HepG2 (cell line): Measurements from ENCODE around the gene RAB40C. TPM values are rescaled to one million over a fixed set of nuclear protein-coding genes. Genes with fewer than 3 reads are reported as not detected.

Source experiments
- ATAC-seq: fragments of 200-7000 bp; cut with Tn5 transposase; 3 replicates; pipeline ENCODE4 v1.9.1; 2020; ENCODE audit warnings: mild to moderate bottlenecking, moderate library complexity
- BruUV-seq: library from RNA; stranded (reverse); fragments of 400-500 nt; replicated peaks from 2 replicates; lab custom pipeline; 2021; lab: Mats Ljungman, UMichigan
- CTCF ChIA-PET: fragments of 300-600 bp; formaldehyde crosslinking; extraction: SDS; loops from one replicate; lab custom pipeline; 2021; ENCODE audit warnings: low total read pairs, inconsistent platforms, low intra/inter-chr PET ratio; lab: Yijun Ruan, JAX
- POLR2A ChIA-PET: fragments of 350-600 bp; sonication (Branson Sonifier 250); formaldehyde crosslinking; loops from one replicate; lab custom pipeline; 2020; ENCODE audit warnings: antibody characterized with exemption, inconsistent platforms; lab: Yijun Ruan, JAX
- DNase-seq: peaks from one replicate; pipeline ENCODE4 v3.0.0-alpha.2; 2015; ENCODE audit warnings: low spot score
- FAIRE-seq: peaks from 3 replicates; lab custom pipeline; 2011; peaks lifted over from hg19 to GRCh38; lab: Jason Lieb, UNC
- H2AFZ ChIP-seq: one replicate; pipeline ENCODE4 v1.6.1; 2011; ENCODE audit warnings: low read length, inconsistent platforms
- H3K27ac ChIP-seq: fragments of 300-600 bp; 3 replicates; pipeline ENCODE4 v1.8.0; 2011; ENCODE audit warnings: mixed run types, mild to moderate bottlenecking, mixed read lengths, low read length, inconsistent platforms; ENCODE audit not compliant: insufficient read depth; ENCODE audit errors: extremely low read length
- H3K27me3 ChIP-seq, 2 experiments: fragments of 200-600 bp in 1 of 2; 2 replicates in 1 of 2; 3 replicates in 1 of 2; pipeline versions ENCODE4 v1.6.0 to v1.8.0; 2011; ENCODE audit warnings: low read length in 2 of 2, mild to moderate bottlenecking in 2 of 2, moderate library complexity in 2 of 2, inconsistent platforms in 1 of 2; ENCODE audit not compliant: insufficient read depth in 2 of 2, control insufficient read depth in 1 of 2
- H3K36me3 ChIP-seq, 2 experiments: fragments of 200-600 bp in 1 of 2; replicated peaks in 1 of 2; 2 replicates in 1 of 2; 3 replicates in 1 of 2; pipeline versions ENCODE4 v1.5.1 to v1.8.0; 2011; ENCODE audit warnings: low read length in 2 of 2, inconsistent platforms in 1 of 2; ENCODE audit not compliant: insufficient read depth in 2 of 2, control insufficient read depth in 1 of 2
- H3K4me1 ChIP-seq: 2 replicates; pipeline ENCODE4 v1.5.1; 2012; ENCODE audit warnings: low read length, inconsistent platforms; ENCODE audit not compliant: insufficient read depth
- H3K4me2 ChIP-seq: 2 replicates; pipeline ENCODE4 v1.6.0; 2011; ENCODE audit warnings: low read depth, low read length, inconsistent platforms
- H3K4me3 ChIP-seq, 3 experiments: fragments of 200-600 bp in 1 of 3; sonication (generic), shearing (Covaris generic) in 1 of 3; replicated peaks in 1 of 3; 2 replicates each; pipeline ENCODE4 v1.5.1; 2011 to 2016; ENCODE audit warnings: low read length in 3 of 3, inconsistent platforms in 2 of 3, low read depth in 2 of 3, mild to moderate bottlenecking in 2 of 3, control low read depth in 1 of 3, mixed read lengths in 1 of 3; ENCODE audit not compliant: insufficient read depth in 1 of 3
- H3K79me2 ChIP-seq: one replicate; pipeline ENCODE4 v1.6.1; 2011; ENCODE audit warnings: low read length, inconsistent platforms; ENCODE audit not compliant: insufficient read depth
- H3K9ac ChIP-seq: 2 replicates; pipeline ENCODE4 v1.6.0; 2011; ENCODE audit warnings: mild to moderate bottlenecking, low read depth, low read length, inconsistent platforms; ENCODE audit not compliant: insufficient read depth
- H3K9me3 ChIP-seq: 2 replicates; pipeline ENCODE4 v1.5.1; 2012; ENCODE audit warnings: mild to moderate bottlenecking, low read length
- H4K20me1 ChIP-seq: 2 replicates; pipeline ENCODE4 v1.6.0; 2011; ENCODE audit warnings: inconsistent platforms, mild to moderate bottlenecking, low read length, moderate library complexity; ENCODE audit not compliant: insufficient read depth
- GABPB1 ChIP-seq: IDR thresholded peaks from 2 replicates; pipeline ENCODE4 v1.6.1; 2016; ENCODE audit warnings: mild to moderate bottlenecking, missing genetic modification reagents, moderate library complexity, missing compliant biosample characterization
- HNF4A ChIP-seq: sonication (generic); formaldehyde crosslinking; IDR thresholded peaks from 2 replicates; pipeline ENCODE4 v1.4.0; 2020; ENCODE audit warnings: missing genetic modification reagents
- HNRNPL ChIP-seq: fragments of 200-400 bp; formaldehyde crosslinking; IDR thresholded peaks from 2 replicates; pipeline ENCODE4 v1.6.1; 2017; ENCODE audit warnings: mild to moderate bottlenecking, low read depth, low read length
- KDM2A ChIP-seq: sonication (generic); formaldehyde crosslinking; IDR thresholded peaks from 2 replicates; pipeline ENCODE4 v1.4.0; 2020; ENCODE audit warnings: low read depth, missing genetic modification reagents, borderline replicate concordance
- NFE2L1 ChIP-seq: sonication (generic); formaldehyde crosslinking; IDR thresholded peaks from 2 replicates; pipeline ENCODE4 v1.4.0; 2020; ENCODE audit warnings: missing genetic modification reagents, mild to moderate bottlenecking, borderline replicate concordance
- RBFOX2 ChIP-seq: fragments of 200-400 bp; formaldehyde crosslinking; IDR thresholded peaks from 2 replicates; pipeline ENCODE4 v1.6.1; 2017; ENCODE audit warnings: low read depth, mild to moderate bottlenecking, low read length
- ZFP90 ChIP-seq: sonication (generic); formaldehyde crosslinking; IDR thresholded peaks from 2 replicates; pipeline ENCODE4 v1.8.0; 2022; ENCODE audit warnings: missing genetic modification reagents, mild to moderate bottlenecking, inconsistent platforms, borderline replicate concordance
- ZFX ChIP-seq: sonication (generic); formaldehyde crosslinking; IDR thresholded peaks from 2 replicates; pipeline ENCODE4 v1.4.0; 2020; ENCODE audit warnings: mild to moderate bottlenecking, low read depth, missing genetic modification reagents, moderate library complexity
- ZFY ChIP-seq: sonication (generic); formaldehyde crosslinking; IDR thresholded peaks from 2 replicates; pipeline ENCODE4 v1.4.0; 2020; ENCODE audit warnings: missing genetic modification reagents
- ZNF263 ChIP-seq: sonication (generic); formaldehyde crosslinking; IDR thresholded peaks from 2 replicates; pipeline ENCODE4 v1.4.0; 2020; ENCODE audit warnings: missing genetic modification reagents
- ZNF570 ChIP-seq: sonication (generic); formaldehyde crosslinking; IDR thresholded peaks from 2 replicates; pipeline ENCODE4 v1.4.0; 2020; ENCODE audit warnings: mild to moderate bottlenecking, missing genetic modification reagents, borderline replicate concordance
- WGBS: methylation state at CpG from one replicate; pipeline ENCODE4 v1.1.6; 2017; ENCODE audit warnings: low lambda C conversion rate; 5-methylcytosine and 5-hydroxymethylcytosine counted together
- in situ Hi-C: cut with HindIII; loops from 2 replicates; pipeline ENCODE4 v1.10.0; 2017; ENCODE audit warnings: low pct_unique_long_range_greater_than_20kb; ENCODE audit not compliant: extremely low pct_ligation_motif_present
- intact Hi-C: fragments of 100-400 bp; cut with micrococcal nuclease; formaldehyde crosslinking; loops from one replicate; pipeline ENCODE4 v1.10.0; 2022; ENCODE audit not compliant: unreplicated experiment
- polyA plus RNA-seq, 8 experiments: library from polyadenylated mRNA; depleted of rRNA in 3 of 8; stranded (reverse) in 7 of 8; unstranded in 1 of 8; fragments of >200 nt; fragmentation: Illumina TruSeq in 4 of 8; extraction: Trizol in 4 of 8; gene quantifications; 2 replicates each; pipeline versions ENCODE4 v1.2.1 to v1.2.3, GENCODE V29; 2011 to 2016; ENCODE audit warnings: low read depth in 4 of 8, missing spikeins in 1 of 8, mixed read lengths in 1 of 8; ENCODE audit not compliant: insufficient read depth in 1 of 8
- total RNA-seq, 5 experiments: library from RNA; depleted of rRNA; stranded (reverse); fragments of >200 nt; fragmentation: Illumina TruSeq; extraction: Trizol; gene quantifications; 2 replicates each; pipeline ENCODE4 v1.2.3, GENCODE V29; 2016; ENCODE audit warnings: low read depth in 1 of 5
- TF ChIP-seq, protein P1 (sequence below): sonication (generic); formaldehyde crosslinking; IDR thresholded peaks from 2 replicates; pipeline ENCODE4 v1.5.1; 2020; ENCODE audit warnings: mild to moderate bottlenecking, missing genetic modification reagents, moderate library complexity
- TF ChIP-seq, protein P2 (sequence below): IDR thresholded peaks from 2 replicates; pipeline ENCODE4 v1.6.1; 2016; ENCODE audit warnings: missing genetic modification reagents, missing compliant biosample characterization
- TF ChIP-seq, protein P3 (sequence below): IDR thresholded peaks from 2 replicates; pipeline ENCODE4 v1.6.1; 2012; ENCODE audit warnings: inconsistent platforms
- TF ChIP-seq, protein P4 (sequence below): sonication (generic); formaldehyde crosslinking; IDR thresholded peaks from 2 replicates; pipeline ENCODE4 v1.8.1; 2023; ENCODE audit warnings: mild to moderate bottlenecking, missing genetic modification reagents, borderline replicate concordance
- TF ChIP-seq, protein P5 (sequence below): sonication (generic); formaldehyde crosslinking; IDR thresholded peaks from 2 replicates; pipeline ENCODE4 v1.4.0; 2020; ENCODE audit warnings: missing genetic modification reagents

Gene RAB40C
- total and polyA plus RNA-seq, 2 of the 13 experiments (the other 11 are each of a cell fraction or from before 2014, with no cell fraction given) = 7.7 to 11.5 TPM

DNA sequence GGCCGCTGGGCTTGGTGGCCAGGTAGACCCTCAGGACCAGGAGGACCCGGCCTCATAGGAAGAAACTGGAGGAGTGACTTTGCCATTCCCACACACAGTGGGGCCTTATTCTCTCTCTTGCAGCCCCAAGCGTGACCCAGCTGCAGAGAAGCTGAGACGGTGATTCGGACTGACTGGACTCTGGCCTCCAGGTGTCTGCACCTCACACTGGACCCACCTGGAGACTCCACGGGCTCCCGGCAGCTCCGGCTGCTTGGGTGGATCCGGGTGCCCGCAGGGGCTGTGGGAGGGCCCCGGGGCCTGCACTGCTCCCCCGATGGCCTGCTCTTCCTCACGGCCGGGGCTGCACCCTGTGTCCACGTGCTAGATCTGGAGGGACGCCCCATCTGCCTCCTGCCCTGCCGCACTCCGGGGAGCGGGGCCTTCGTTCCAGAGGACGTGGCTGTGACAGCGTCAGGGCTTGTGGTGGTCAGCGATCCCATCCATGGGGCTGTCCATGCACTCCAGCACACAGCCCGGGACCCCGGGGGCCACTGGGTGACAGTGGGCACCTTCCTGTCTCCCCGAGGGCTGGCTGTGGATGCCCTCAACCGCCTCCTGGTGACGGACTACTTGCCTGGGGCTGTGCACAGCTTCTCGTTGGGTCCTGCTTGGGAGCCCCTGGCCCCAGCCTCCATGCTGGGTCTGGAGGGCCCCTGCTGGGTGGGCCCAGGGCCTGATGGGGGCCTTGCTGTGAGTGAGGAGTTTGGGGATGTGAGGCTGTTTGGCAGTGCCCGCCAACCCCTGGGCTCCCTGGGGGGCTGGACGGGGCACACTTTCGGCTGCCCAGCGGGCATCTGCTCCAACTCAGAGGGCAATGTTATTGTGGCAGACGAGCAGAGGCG, 22.3 kb upstream of the RAB40C start:
- intact Hi-C loops = loop anchor here (5.0 kb wide), 1 partner anchor 35 kb away; no protein-coding TSS in a partner anchor
- H3K4me2 ChIP-seq = peak overlapping the region; percentile 91
- H3K27me3 ChIP-seq = peaks cover 7 to 33% of the 10 kb centered on the region in 2 experiments
- H3K36me3 ChIP-seq = 0 out of 5 replicates have a peak, but pooled peaks cover 0 to 5% of the 10 kb centered on the region in 2 experiments
- DNase-seq (no peak), FAIRE-seq (no peak), ATAC-seq (no peak)
- BruUV-seq = no TSS peak
- no peak overlapping the region for H2AFZ ChIP-seq
- H3K9ac ChIP-seq = peak overlapping the region; percentile 70; the same call in 1 of the 2 replicates
- peaks cover 7% of the 10 kb centered on the region for H3K79me2 ChIP-seq
- in situ Hi-C loops = no loop called here
- H4K20me1 ChIP-seq = no peaks in the 10 kb centered on the region
- CTCF ChIA-PET = no interaction called here
- 15% methylated on average over 5 of the region's 35 CpGs for WGBS
- POLR2A ChIA-PET = interaction anchor here (1.0 to 1.7 kb wide), 6 partner anchors 9 to 167 kb away, joined by 3 to 10 read pairs (median 4); no protein-coding TSS in a partner anchor
- no peak overlapping the region for H3K27ac ChIP-seq
- H3K4me1 ChIP-seq = peaks cover 64% of the 10 kb centered on the region
- no peaks in the 10 kb centered on the region for H3K9me3 ChIP-seq
- H3K4me3 ChIP-seq = peak overlapping the region; percentile 34 to 92 (median 45); a peak in 4 of 6 replicates
- TF ChIP-seq, protein P1, sequence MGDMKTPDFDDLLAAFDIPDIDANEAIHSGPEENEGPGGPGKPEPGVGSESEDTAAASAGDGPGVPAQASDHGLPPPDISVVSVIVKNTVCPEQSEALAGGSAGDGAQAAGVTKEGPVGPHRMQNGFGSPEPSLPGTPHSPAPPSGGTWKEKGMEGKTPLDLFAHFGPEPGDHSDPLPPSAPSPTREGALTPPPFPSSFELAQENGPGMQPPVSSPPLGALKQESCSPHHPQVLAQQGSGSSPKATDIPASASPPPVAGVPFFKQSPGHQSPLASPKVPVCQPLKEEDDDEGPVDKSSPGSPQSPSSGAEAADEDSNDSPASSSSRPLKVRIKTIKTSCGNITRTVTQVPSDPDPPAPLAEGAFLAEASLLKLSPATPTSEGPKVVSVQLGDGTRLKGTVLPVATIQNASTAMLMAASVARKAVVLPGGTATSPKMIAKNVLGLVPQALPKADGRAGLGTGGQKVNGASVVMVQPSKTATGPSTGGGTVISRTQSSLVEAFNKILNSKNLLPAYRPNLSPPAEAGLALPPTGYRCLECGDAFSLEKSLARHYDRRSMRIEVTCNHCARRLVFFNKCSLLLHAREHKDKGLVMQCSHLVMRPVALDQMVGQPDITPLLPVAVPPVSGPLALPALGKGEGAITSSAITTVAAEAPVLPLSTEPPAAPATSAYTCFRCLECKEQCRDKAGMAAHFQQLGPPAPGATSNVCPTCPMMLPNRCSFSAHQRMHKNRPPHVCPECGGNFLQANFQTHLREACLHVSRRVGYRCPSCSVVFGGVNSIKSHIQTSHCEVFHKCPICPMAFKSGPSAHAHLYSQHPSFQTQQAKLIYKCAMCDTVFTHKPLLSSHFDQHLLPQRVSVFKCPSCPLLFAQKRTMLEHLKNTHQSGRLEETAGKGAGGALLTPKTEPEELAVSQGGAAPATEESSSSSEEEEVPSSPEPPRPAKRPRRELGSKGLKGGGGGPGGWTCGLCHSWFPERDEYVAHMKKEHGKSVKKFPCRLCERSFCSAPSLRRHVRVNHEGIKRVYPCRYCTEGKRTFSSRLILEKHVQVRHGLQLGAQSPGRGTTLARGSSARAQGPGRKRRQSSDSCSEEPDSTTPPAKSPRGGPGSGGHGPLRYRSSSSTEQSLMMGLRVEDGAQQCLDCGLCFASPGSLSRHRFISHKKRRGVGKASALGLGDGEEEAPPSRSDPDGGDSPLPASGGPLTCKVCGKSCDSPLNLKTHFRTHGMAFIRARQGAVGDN (CRISPR knock-in tag) = peak; percentile 56
- TF ChIP-seq HNRNPL (peak; percentile 56), ZFY (CRISPR knock-in tag) (peak; percentile 31; the same call in 1 of the 2 replicates), RBFOX2 (no peak), ZFP90 (CRISPR knock-in tag) (no peak), ZNF570 (CRISPR knock-in tag) (no peak), KDM2A (CRISPR knock-in tag) (0 out of 2 replicates have a peak, but pooled peaks have one; percentile 10), NFE2L1 (CRISPR knock-in tag) (no peak), HNF4A (CRISPR knock-in tag) (0 out of 2 replicates have a peak, but pooled peaks have one; percentile 24), ZNF263 (CRISPR knock-in tag) (no peak), GABPB1 (CRISPR knock-in tag) (no peak), ZFX (CRISPR knock-in tag) (0 out of 2 replicates have a peak, but pooled peaks have one; percentile 9)
- TF ChIP-seq, protein P2, sequence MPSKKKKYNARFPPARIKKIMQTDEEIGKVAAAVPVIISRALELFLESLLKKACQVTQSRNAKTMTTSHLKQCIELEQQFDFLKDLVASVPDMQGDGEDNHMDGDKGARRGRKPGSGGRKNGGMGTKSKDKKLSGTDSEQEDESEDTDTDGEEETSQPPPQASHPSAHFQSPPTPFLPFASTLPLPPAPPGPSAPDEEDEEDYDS = no peak
- TF ChIP-seq, protein P3, sequence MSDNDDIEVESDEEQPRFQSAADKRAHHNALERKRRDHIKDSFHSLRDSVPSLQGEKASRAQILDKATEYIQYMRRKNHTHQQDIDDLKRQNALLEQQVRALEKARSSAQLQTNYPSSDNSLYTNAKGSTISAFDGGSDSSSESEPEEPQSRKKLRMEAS = 0 out of 2 replicates have a peak, but pooled peaks have one; percentile 17
- TF ChIP-seq, protein P4, sequence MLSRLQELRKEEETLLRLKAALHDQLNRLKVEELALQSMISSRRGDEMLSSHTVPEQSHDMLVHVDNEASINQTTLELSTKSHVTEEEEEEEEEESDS (CRISPR knock-in tag) = no peak
- TF ChIP-seq, protein P5, sequence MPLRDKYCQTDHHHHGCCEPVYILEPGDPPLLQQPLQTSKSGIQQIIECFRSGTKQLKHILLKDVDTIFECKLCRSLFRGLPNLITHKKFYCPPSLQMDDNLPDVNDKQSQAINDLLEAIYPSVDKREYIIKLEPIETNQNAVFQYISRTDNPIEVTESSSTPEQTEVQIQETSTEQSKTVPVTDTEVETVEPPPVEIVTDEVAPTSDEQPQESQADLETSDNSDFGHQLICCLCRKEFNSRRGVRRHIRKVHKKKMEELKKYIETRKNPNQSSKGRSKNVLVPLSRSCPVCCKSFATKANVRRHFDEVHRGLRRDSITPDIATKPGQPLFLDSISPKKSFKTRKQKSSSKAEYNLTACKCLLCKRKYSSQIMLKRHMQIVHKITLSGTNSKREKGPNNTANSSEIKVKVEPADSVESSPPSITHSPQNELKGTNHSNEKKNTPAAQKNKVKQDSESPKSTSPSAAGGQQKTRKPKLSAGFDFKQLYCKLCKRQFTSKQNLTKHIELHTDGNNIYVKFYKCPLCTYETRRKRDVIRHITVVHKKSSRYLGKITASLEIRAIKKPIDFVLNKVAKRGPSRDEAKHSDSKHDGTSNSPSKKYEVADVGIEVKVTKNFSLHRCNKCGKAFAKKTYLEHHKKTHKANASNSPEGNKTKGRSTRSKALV (CRISPR knock-in tag) = no peak
